HCT116 (cell line): Measurements from ENCODE around the gene CYB5D1. TPM values are rescaled to one million over a fixed set of nuclear protein-coding genes. Genes with fewer than 3 reads are reported as not detected.

ENCODE experiments used
- ATAC-seq: fragments of 200-7000 bp; cut with Tn5 transposase; 2 replicates; pipeline ENCODE4 v1.9.1; 2020; ENCODE audit warnings: mild to moderate bottlenecking, moderate library complexity
- BruUV-seq: library from RNA; stranded (reverse); fragments of 400-500 nt; replicated peaks from 2 replicates; lab custom pipeline; 2021; lab: Mats Ljungman, UMichigan
- CTCF ChIA-PET: fragments of 300-600 bp; sonication (Branson Sonifier 250); formaldehyde crosslinking; loops from one replicate; lab custom pipeline; 2021; ENCODE audit warnings: antibody characterized with exemption; lab: Charles Lee
- POLR2A ChIA-PET: fragments of 300-600, 350-600 bp; sonication (Branson Sonifier 250); formaldehyde crosslinking; loops from one replicate; lab custom pipeline; 2021; ENCODE audit warnings: antibody characterized with exemption; lab: Charles Lee
- RAD21 ChIA-PET, 2 experiments: fragments of 300-600 bp; sonication (Branson Sonifier 250); formaldehyde crosslinking; loops; one replicate each; lab custom pipeline; 2023; ENCODE audit warnings: low total read pairs in 2 of 2; ENCODE audit not compliant: uncharacterized antibody in 2 of 2, unreplicated experiment in 2 of 2, low non-redundant PET in 1 of 2; lab: Charles Lee
- DNase-seq: peaks from one replicate; pipeline ENCODE4 v3.0.0-alpha.2; 2010; ENCODE audit warnings: low read depth, low spot score
- H2AFZ ChIP-seq: fragments of 200-600 bp; shearing (Covaris generic), sonication (generic); 2 replicates; pipeline ENCODE4 v1.6.1; 2017; ENCODE audit warnings: low read depth, mixed run types, mixed read lengths, antibody characterized with exemption, low read length; ENCODE audit not compliant: poor library complexity, severe bottlenecking
- H3K27ac ChIP-seq: 2 replicates; pipeline ENCODE4 v1.5.1; 2012; ENCODE audit warnings: low read depth, low read length
- H3K27me3 ChIP-seq: fragments of 200-600 bp; sonication (generic); 2 replicates; pipeline ENCODE4 v1.6.1; 2016; ENCODE audit warnings: mixed run types, low read length, mixed read lengths; ENCODE audit not compliant: insufficient read depth
- H3K36me3 ChIP-seq, 2 experiments: fragments of 200-500 bp in 1 of 2; fragments of 200-600 bp in 1 of 2; sonication (Bioruptor generic) in 1 of 2; sonication (generic) in 1 of 2; 2 replicates each; pipeline versions ENCODE4 v1.5.1 to v1.6.1; 2014 to 2016; ENCODE audit warnings: low read length in 2 of 2, inconsistent platforms in 1 of 2, mixed read lengths in 1 of 2, mixed run types in 1 of 2; ENCODE audit not compliant: insufficient read depth in 2 of 2, control insufficient read depth in 1 of 2
- H3K4me1 ChIP-seq, 2 experiments: fragments of 200-600 bp in 1 of 2; sonication (generic) in 1 of 2; 2 replicates each; pipeline versions ENCODE4 v1.5.1 to v1.6.1; 2012 to 2017; ENCODE audit warnings: low read length in 2 of 2, inconsistent platforms in 1 of 2, mild to moderate bottlenecking in 1 of 2, mixed read lengths in 1 of 2, mixed run types in 1 of 2, moderate library complexity in 1 of 2; ENCODE audit not compliant: insufficient read depth in 2 of 2, control insufficient read depth in 1 of 2
- H3K4me2 ChIP-seq: fragments of 200-600 bp; sonication (generic); 2 replicates; pipeline ENCODE4 v1.6.1; 2017; ENCODE audit warnings: mixed run types, low read length, mixed read lengths
- H3K4me3 ChIP-seq, 2 experiments: fragments of 200-600 bp in 1 of 2; sonication (generic) in 1 of 2; replicated peaks in 1 of 2; 2 replicates each; pipeline ENCODE4 v1.5.1; 2011 to 2016; ENCODE audit warnings: low read length in 2 of 2, control low read depth in 1 of 2, low read depth in 1 of 2, mild to moderate bottlenecking in 1 of 2, mixed read lengths in 1 of 2, mixed run types in 1 of 2
- H3K79me2 ChIP-seq: fragments of 200-600 bp; sonication (generic); 2 replicates; pipeline ENCODE4 v1.6.1; 2017; ENCODE audit warnings: mild to moderate bottlenecking, mixed run types, low read length, moderate library complexity, mixed read lengths; ENCODE audit not compliant: insufficient read depth
- H3K9ac ChIP-seq: fragments of 200-600 bp; sonication (generic); 2 replicates; pipeline ENCODE4 v1.6.1; 2016; ENCODE audit warnings: low read length, mixed read lengths
- H3K9me2 ChIP-seq: fragments of 200-600 bp; sonication (generic), shearing (Covaris generic); 2 replicates; pipeline ENCODE4 v1.6.1; 2017; ENCODE audit warnings: mixed run types, mild to moderate bottlenecking, moderate library complexity; ENCODE audit not compliant: insufficient read depth
- H3K9me3 ChIP-seq, 2 experiments: fragments of 200-500 bp in 1 of 2; fragments of 200-600 bp in 1 of 2; sonication (Bioruptor generic) in 1 of 2; sonication (generic) in 1 of 2; 2 replicates each; pipeline ENCODE4 v1.6.1; 2014 to 2017; ENCODE audit warnings: low read length in 2 of 2, mixed read lengths in 2 of 2, inconsistent platforms in 1 of 2, low read depth in 1 of 2, mild to moderate bottlenecking in 1 of 2, mixed run types in 1 of 2, moderate library complexity in 1 of 2; ENCODE audit not compliant: control insufficient read depth in 1 of 2, insufficient read depth in 1 of 2
- H4K20me1 ChIP-seq: fragments of 200-600 bp; sonication (generic), shearing (Covaris generic); 2 replicates; pipeline ENCODE4 v1.6.1; 2017; ENCODE audit warnings: mixed run types, mild to moderate bottlenecking, moderate library complexity; ENCODE audit not compliant: insufficient read depth
- CBX3 ChIP-seq: IDR thresholded peaks from 2 replicates; pipeline ENCODE4 v1.6.1; 2012; ENCODE audit warnings: low read depth
- FOSL1 ChIP-seq: IDR thresholded peaks from 2 replicates; pipeline ENCODE4 v1.6.1; 2012; ENCODE audit warnings: low read depth
- JUND ChIP-seq: IDR thresholded peaks from 2 replicates; pipeline ENCODE4 v1.6.1; 2012
- POLR2A ChIP-seq: IDR thresholded peaks from 2 replicates; pipeline ENCODE4 v1.7.0; 2011; ENCODE audit warnings: borderline replicate concordance; ENCODE audit not compliant: insufficient read depth, insufficient read length; ENCODE audit errors: extremely low read depth
- SIN3A ChIP-seq: IDR thresholded peaks from 2 replicates; pipeline ENCODE4 v1.6.1; 2012; ENCODE audit warnings: low read depth
- SP1 ChIP-seq: IDR thresholded peaks from 2 replicates; pipeline ENCODE4 v1.6.1; 2012; ENCODE audit warnings: low read depth
- TCF7L2 ChIP-seq: IDR thresholded peaks from 2 replicates; pipeline ENCODE4 v1.7.0; 2011; ENCODE audit warnings: borderline replicate concordance, inconsistent platforms; ENCODE audit not compliant: insufficient read depth, insufficient read length; ENCODE audit errors: extremely low read depth
- YY1 ChIP-seq: IDR thresholded peaks from 2 replicates; pipeline ENCODE4 v1.6.1; 2011; ENCODE audit warnings: low read length, low read depth, moderate library complexity, mild to moderate bottlenecking; ENCODE audit not compliant: insufficient replicate concordance; ENCODE audit errors: extremely low read depth
- ZBTB33 ChIP-seq: IDR thresholded peaks from 2 replicates; pipeline ENCODE4 v1.6.1; 2011; ENCODE audit warnings: mild to moderate bottlenecking, low read length, moderate library complexity; ENCODE audit not compliant: insufficient replicate concordance; ENCODE audit errors: extremely low read depth
- intact Hi-C: fragments of 100-400 bp; cut with micrococcal nuclease; formaldehyde crosslinking; loops from 2 replicates; pipeline ENCODE4 v1.10.0; 2022
- total RNA-seq: library from RNA; stranded (reverse); gene quantifications from one replicate; pipeline ENCODE4 v1.2.1, GENCODE V29; 2021; ENCODE audit not compliant: unreplicated experiment

The CYB5D1 gene
- total RNA-seq, 1 experiment from 2014 or later = 21.5 TPM

DNA sequence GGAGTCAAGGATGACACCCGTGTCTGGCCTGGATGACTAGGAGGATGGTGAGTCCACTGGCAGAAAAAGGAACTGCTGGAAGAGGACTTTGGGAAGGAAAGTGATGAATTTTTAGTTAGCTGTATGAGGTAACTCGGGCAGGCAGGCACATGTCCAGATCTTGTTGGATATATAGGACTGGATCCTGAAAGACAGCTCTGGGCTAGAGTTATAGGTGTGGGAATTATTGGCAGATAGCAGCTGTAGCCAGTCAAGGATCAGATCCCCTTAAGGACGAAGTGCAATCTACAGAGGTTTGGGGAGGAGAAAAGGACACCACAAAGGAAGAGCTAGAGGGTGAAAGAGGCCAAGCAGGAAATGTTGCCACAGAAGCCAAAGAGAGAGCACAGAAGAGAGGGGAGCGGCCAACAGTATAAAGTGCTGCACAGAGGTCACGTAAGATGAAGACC lies 10.1 kb downstream of the CYB5D1 start:
- H3K79me2 ChIP-seq = 0 out of 2 replicates have a peak, but pooled peaks cover 4% of the 10 kb centered on the region
- H2AFZ ChIP-seq = no peak overlapping the region
- no peak overlapping the region for H3K4me3 ChIP-seq
- no peaks in the 10 kb centered on the region for H3K27me3 ChIP-seq
- no peak overlapping the region for H3K9ac ChIP-seq
- POLR2A ChIA-PET = no interaction called here
- H3K36me3 ChIP-seq = peaks cover 0 to 10% of the 10 kb centered on the region in 2 experiments; a peak in 2 of 4 replicates
- H3K4me1 ChIP-seq = peaks cover 3 to 14% of the 10 kb centered on the region in 2 experiments; a peak in 3 of 4 replicates
- no peak for TF ChIP-seq SIN3A
- TF ChIP-seq POLR2A = no peak
- TF ChIP-seq SP1 = no peak
- TF ChIP-seq CBX3 = no peak
- no peak for TF ChIP-seq JUND
- no peak for TF ChIP-seq ZBTB33
- no peak for TF ChIP-seq YY1
- TF ChIP-seq TCF7L2 = no peak
- no peak for TF ChIP-seq FOSL1
- H4K20me1 ChIP-seq = no peaks in the 10 kb centered on the region
- CTCF ChIA-PET = no interaction called here
- BruUV-seq = no TSS peak
- no peak overlapping the region for H3K4me2 ChIP-seq
- ATAC-seq = no peak
- no peak for DNase-seq
- RAD21 ChIA-PET = no interaction called here
- intact Hi-C loops = no loop called here
- peaks cover 0 to 9% of the 10 kb centered on the region in 2 experiments; a peak in 1 of 4 replicates for H3K9me3 ChIP-seq
- no peak overlapping the region for H3K27ac ChIP-seq
- no peaks in the 10 kb centered on the region for H3K9me2 ChIP-seq
